ENCODE data around the gene RGS21. TPM values are rescaled to one million over a fixed set of nuclear protein-coding genes. Genes with fewer than 3 reads are reported as not detected.

The RGS21 gene
- total and polyA plus RNA-seq, 5 donors from 2014 or later = not detected

GRCh38 chr1:192402571-192402970, 85.8 kb downstream of the RGS21 start:
- Mint-ChIP-seq H3K27ac (no peak overlapping the region), H3K27me3 (no peaks in the 10 kb centered on the region), H3K36me3 (no peaks in the 10 kb centered on the region), H3K4me3 (no peak overlapping the region), H3K9me3 (no peaks in the 10 kb centered on the region), H3K4me1 (no peaks in the 10 kb centered on the region)
- no peak for DNase-seq
- no peak overlapping the region for H3K4me3 ChIP-seq (ENCODE audit: low read depth, low read length)
- no peak overlapping the region for H3K27ac ChIP-seq (ENCODE audit: insufficient read depth, low read length, poor library complexity, severe bottlenecking)
- H3K36me3 ChIP-seq (ENCODE audit: control insufficient read depth, insufficient read depth, low read length) = no peaks in the 10 kb centered on the region
- no peaks in the 10 kb centered on the region for H3K27me3 ChIP-seq (ENCODE audit: control insufficient read depth, insufficient read depth, low read length)
- no peaks in the 10 kb centered on the region for H3K9me3 ChIP-seq (ENCODE audit: control insufficient read depth in 2 of 2, low read length in 2 of 2)
- no peaks in the 10 kb centered on the region for H3K4me1 ChIP-seq (ENCODE audit: control insufficient read depth, insufficient read depth, low read length, poor library complexity, severe bottlenecking)
- no peak for ATAC-seq (ENCODE audit: low read depth in 2 of 2)

GRCh38 chr1:192407206-192407605, 90.4 kb downstream of the RGS21 start:
- Mint-ChIP-seq H3K4me3 (no peak overlapping the region), H3K36me3 (no peaks in the 10 kb centered on the region), H3K4me1 (no peaks in the 10 kb centered on the region), H3K27ac (no peak overlapping the region), H3K27me3 (no peaks in the 10 kb centered on the region), H3K9me3 (no peaks in the 10 kb centered on the region)
- H3K4me3 ChIP-seq (ENCODE audit: low read depth, low read length) = no peak overlapping the region
- H3K9me3 ChIP-seq (ENCODE audit: control insufficient read depth in 2 of 2, low read length in 2 of 2) = no peaks in the 10 kb centered on the region
- no peak overlapping the region for H3K27ac ChIP-seq (ENCODE audit: insufficient read depth, low read length, poor library complexity, severe bottlenecking)
- DNase-seq (no peak), ATAC-seq (ENCODE audit: low read depth in 2 of 2) (no peak)
- H3K27me3 ChIP-seq (ENCODE audit: control insufficient read depth, insufficient read depth, low read length) = no peaks in the 10 kb centered on the region
- no peaks in the 10 kb centered on the region for H3K4me1 ChIP-seq (ENCODE audit: control insufficient read depth, insufficient read depth, low read length, poor library complexity, severe bottlenecking)
- no peaks in the 10 kb centered on the region for H3K36me3 ChIP-seq (ENCODE audit: control insufficient read depth, insufficient read depth, low read length)

Other genes with a start within 250 kb of the RGS21 start
- 38.3 TPM for gene RGS18, start 158.5 kb upstream of the RGS21 start, total RNA-seq
- under 1 TPM in 1 of 4 donors, not detected in 3; 0.33 TPM for gene RGS18, start 158.5 kb upstream of the RGS21 start, polyA plus RNA-seq

All from CD4-positive, CD25-positive, alpha-beta regulatory T cell (primary cell).